Suprapubic skin (tissue), 4 donors: ENCODE data around the gene SLC24A4.

Source experiments
- CTCF ChIP-seq, 2 donors: fragments of 200-600 bp in 1 of 2; fragments of 450-650 bp in 1 of 2; sonication (generic) in 1 of 2; IDR thresholded peaks; one replicate each; pipeline ENCODE4 v1.5.1; 2016 to 2019; ENCODE audit warnings: antibody characterized with exemption in 2 of 2, mild to moderate bottlenecking in 1 of 2, moderate library complexity in 1 of 2
- EP300 ChIP-seq: sonication (generic); formaldehyde crosslinking; IDR thresholded peaks from one replicate; pipeline ENCODE4 v1.6.1; 2017; ENCODE audit warnings: antibody characterized with exemption
- POLR2A ChIP-seq, 2 donors: fragments of 450-650 bp; IDR thresholded peaks; one replicate each; pipeline ENCODE4 v1.6.1; 2017; ENCODE audit warnings: antibody characterized with exemption in 2 of 2, mild to moderate bottlenecking in 2 of 2, moderate library complexity in 2 of 2
- POLR2AphosphoS5 ChIP-seq, 3 donors: sonication (generic); formaldehyde crosslinking; IDR thresholded peaks; one replicate each; pipeline ENCODE4 v1.6.1; 2017; ENCODE audit warnings: antibody characterized with exemption in 3 of 3

DNA sequence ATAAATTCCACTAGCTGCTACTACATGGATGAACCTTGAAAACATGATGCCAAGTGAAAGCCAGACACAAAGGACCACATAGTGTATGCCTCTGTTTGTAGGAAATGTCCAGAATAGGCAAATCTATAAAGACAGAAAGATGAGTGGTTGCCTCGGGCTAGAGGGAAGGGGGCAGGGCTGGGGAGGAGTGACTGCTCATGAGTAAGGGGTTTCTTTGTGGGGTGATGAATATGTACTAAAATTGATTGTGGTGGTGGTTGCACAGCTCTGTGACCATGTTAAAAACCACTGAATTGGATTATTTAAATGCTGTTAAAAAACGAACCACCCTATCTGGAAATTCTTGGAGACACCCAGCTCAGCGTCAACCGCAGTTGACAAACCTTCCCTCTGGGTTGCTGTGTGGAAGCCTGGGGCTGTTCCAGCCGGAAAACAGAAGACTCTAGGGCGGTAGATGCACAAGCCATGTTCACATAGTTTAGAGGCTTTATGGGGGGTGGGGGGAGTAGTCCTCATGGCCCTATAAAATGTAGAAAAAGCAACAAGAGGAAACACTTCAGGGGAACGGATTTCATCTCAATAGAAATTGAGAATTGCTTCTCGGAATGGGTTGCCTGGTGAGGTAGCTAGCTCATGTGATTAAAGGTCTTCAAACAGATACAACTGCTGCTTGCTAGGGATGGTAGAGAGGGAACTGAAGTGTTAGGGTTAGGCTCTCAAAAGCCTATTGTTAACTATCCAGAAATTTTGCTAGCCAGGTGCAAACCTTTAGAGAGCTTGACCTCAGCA lies 220.0 kb downstream of the SLC24A4 start:
- TF ChIP-seq CTCF (IDR thresholded peaks at IDR 0.05) = no peak
- TF ChIP-seq POLR2A (IDR thresholded peaks at IDR 0.05) = no peak
- TF ChIP-seq POLR2AphosphoS5 (IDR thresholded peaks at IDR 0.05) = no peak
- no peak for TF ChIP-seq EP300
